Measurements from ENCODE around the gene PPP4R4. TPM values are rescaled to one million over a fixed set of nuclear protein-coding genes. Genes with fewer than 3 reads are reported as not detected.
"Not testable (repeated sequence)": the region's sequence is repeated elsewhere in the genome, so short reads cannot be mapped to it uniquely, and the experiment has no call there.

Gene PPP4R4
- polyA plus RNA-seq, 3 donors, result 0.08 TPM; not detected in 2

DNA sequence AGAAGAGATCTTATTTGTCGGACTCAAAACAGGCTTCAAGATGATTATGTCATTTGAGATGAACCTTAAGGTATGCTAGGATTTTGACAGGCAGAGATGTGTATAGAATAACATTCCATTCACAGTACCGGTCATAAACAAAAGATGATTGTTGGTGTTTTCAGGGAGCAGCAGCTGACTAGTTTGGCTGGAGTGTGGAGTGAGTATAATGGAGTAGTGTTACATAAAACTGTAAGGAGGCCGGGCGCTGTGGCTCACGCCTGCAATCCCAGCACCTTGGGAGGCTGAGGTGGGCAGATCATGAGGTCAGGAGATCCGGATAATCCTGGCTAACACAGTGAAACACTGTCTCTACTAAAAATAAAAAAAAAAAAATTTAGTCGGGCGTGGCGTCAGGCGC is 95.0 kb downstream of the PPP4R4 start:
- H3K4me3 ChIP-seq (replicated peaks in 1 of 3; ENCODE audit: low read depth in 2 of 3, low read length in 3 of 3), result no peak overlapping the region
- Mint-ChIP-seq H3K9me3 (peaks cover 0 to 3% (median 0%) of the 10 kb centered on the region in 7 donors), H3K27ac (peak overlapping the region in 1 of 7 donors; percentile 4), H3K27me3 (ENCODE audit: low read depth in 3 of 3) (peaks cover 0 to 5% (median 3%) of the 10 kb centered on the region in 3 donors), H3K4me3 (no peak overlapping the region), H3K4me1 (peaks cover 4% of the 10 kb centered on the region), H3K36me3 (no peaks in the 10 kb centered on the region)
- no peak for DNase-seq
- H4K20me1 ChIP-seq (ENCODE audit: insufficient read depth, low read length), result no peaks in the 10 kb centered on the region
- no peaks in the 10 kb centered on the region for H3K9me3 ChIP-seq (replicated peaks in 1 of 2; ENCODE audit: control insufficient read depth in 1 of 2, insufficient read depth in 1 of 2, low read length in 2 of 2)
- H3K27me3 ChIP-seq (ENCODE audit: control insufficient read depth in 2 of 2, insufficient read depth in 2 of 2, low read length in 2 of 2), result peaks cover 0 to 2% of the 10 kb centered on the region in 2 donors
- no peaks in the 10 kb centered on the region for H3K36me3 ChIP-seq (replicated peaks in 1 of 2; ENCODE audit: control insufficient read depth in 1 of 2, insufficient read depth in 2 of 2, low read length in 2 of 2)
- no peak overlapping the region for H3K27ac ChIP-seq (ENCODE audit: low read depth in 1 of 2, low read length in 2 of 2)
- H3K79me2 ChIP-seq (ENCODE audit: insufficient read depth, low read length), result no peaks in the 10 kb centered on the region
- H2AFZ ChIP-seq (ENCODE audit: insufficient read depth, low read depth, low read length, poor library complexity, severe bottlenecking), result no peak overlapping the region
- TF ChIP-seq, protein P1, sequence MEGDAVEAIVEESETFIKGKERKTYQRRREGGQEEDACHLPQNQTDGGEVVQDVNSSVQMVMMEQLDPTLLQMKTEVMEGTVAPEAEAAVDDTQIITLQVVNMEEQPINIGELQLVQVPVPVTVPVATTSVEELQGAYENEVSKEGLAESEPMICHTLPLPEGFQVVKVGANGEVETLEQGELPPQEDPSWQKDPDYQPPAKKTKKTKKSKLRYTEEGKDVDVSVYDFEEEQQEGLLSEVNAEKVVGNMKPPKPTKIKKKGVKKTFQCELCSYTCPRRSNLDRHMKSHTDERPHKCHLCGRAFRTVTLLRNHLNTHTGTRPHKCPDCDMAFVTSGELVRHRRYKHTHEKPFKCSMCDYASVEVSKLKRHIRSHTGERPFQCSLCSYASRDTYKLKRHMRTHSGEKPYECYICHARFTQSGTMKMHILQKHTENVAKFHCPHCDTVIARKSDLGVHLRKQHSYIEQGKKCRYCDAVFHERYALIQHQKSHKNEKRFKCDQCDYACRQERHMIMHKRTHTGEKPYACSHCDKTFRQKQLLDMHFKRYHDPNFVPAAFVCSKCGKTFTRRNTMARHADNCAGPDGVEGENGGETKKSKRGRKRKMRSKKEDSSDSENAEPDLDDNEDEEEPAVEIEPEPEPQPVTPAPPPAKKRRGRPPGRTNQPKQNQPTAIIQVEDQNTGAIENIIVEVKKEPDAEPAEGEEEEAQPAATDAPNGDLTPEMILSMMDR (IDR thresholded peaks at IDR 0.05), result no peak
- H3K9ac ChIP-seq (ENCODE audit: insufficient read depth, low read length, poor library complexity, severe bottlenecking), result no peak overlapping the region
- WGBS (ENCODE audit: insufficient coverage), result 100% methylated on average over 3 of the region's 10 CpGs
- no peak overlapping the region for H3K4me2 ChIP-seq (replicated peaks; ENCODE audit: extremely low read depth, low read length, poor library complexity, severe bottlenecking)
- intact Hi-C loops (cut with micrococcal nuclease), result no loop called here
- peaks cover 0 to 3% of the 10 kb centered on the region in 2 donors for H3K4me1 ChIP-seq (ENCODE audit: control insufficient read depth in 1 of 2, insufficient read depth in 2 of 2, low read length in 2 of 2)

DNA sequence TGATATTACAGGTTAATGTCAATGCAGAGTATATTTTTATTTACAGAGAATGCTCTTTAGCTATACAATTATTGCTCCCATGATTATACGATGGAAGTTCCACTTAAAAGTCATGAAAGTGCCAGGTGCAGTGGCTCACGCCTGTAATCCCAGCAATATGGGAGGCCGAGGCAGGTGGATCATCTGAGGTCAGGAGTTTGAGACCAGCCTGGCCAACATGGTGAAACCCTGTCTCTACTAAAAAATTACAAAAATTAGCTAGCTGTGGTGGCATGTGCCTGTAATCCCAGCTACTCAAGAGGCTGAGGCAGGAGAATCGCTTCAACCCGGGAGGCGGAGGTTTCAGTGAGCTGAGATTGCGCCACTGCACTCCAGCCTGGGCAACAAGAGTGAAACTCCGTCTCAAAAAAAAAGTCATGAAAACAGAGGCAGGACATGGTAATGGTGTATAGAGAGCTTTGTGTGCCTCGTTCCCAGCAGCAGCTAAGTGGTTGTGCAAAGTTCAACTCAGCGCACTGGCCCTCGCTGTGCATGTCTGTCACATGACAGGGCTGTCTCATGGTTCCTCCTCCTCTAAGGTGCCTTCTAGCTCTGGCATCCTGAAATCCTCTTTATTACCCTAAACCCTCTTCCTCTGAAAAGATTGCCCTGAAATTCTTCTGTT is 102.9 kb downstream of the PPP4R4 start:
- H3K4me2 ChIP-seq (replicated peaks; ENCODE audit: extremely low read depth, low read length, poor library complexity, severe bottlenecking); H3K27ac ChIP-seq (ENCODE audit: low read depth in 1 of 2, low read length in 2 of 2); H3K9me3 ChIP-seq (replicated peaks in 1 of 2; ENCODE audit: control insufficient read depth in 1 of 2, insufficient read depth in 1 of 2, low read length in 2 of 2); intact Hi-C loops (cut with micrococcal nuclease); H3K4me1 Mint-ChIP-seq; H3K4me1 ChIP-seq (ENCODE audit: control insufficient read depth in 1 of 2, insufficient read depth in 2 of 2, low read length in 2 of 2); H4K20me1 ChIP-seq (ENCODE audit: insufficient read depth, low read length); H2AFZ ChIP-seq (ENCODE audit: insufficient read depth, low read depth, low read length, poor library complexity, severe bottlenecking); H3K9me3 Mint-ChIP-seq; H3K27me3 ChIP-seq (ENCODE audit: control insufficient read depth in 2 of 2, insufficient read depth in 2 of 2, low read length in 2 of 2); H3K9ac ChIP-seq (ENCODE audit: insufficient read depth, low read length, poor library complexity, severe bottlenecking); H3K79me2 ChIP-seq (ENCODE audit: insufficient read depth, low read length); H3K36me3 ChIP-seq (replicated peaks in 1 of 2; ENCODE audit: control insufficient read depth in 1 of 2, insufficient read depth in 2 of 2, low read length in 2 of 2); H3K27me3 Mint-ChIP-seq (ENCODE audit: low read depth in 3 of 3); H3K4me3 Mint-ChIP-seq; DNase-seq; H3K36me3 Mint-ChIP-seq; H3K27ac Mint-ChIP-seq; H3K4me3 ChIP-seq (replicated peaks in 1 of 3; ENCODE audit: low read depth in 2 of 3, low read length in 3 of 3): not testable (repeated sequence)
- over 99% methylated on average over 9 of the region's 11 CpGs for WGBS (ENCODE audit: insufficient coverage)

Data from CD14-positive monocyte (primary cell).